A549 treated with dexamethasone at 1 μM for 4 hours (cell line): ENCODE results near the gene NOSIP. TPM values are rescaled to one million over a fixed set of nuclear protein-coding genes. Genes with fewer than 3 reads are reported as not detected.

ENCODE experiments used
- total RNA-seq: library from RNA; stranded (reverse); fragments of 200-300 nt; extraction: Qiagen RNA extraction; gene quantifications from 5 replicates; pipeline ENCODE4 v1.2.3, GENCODE V29; 2022

Gene NOSIP, protein sequence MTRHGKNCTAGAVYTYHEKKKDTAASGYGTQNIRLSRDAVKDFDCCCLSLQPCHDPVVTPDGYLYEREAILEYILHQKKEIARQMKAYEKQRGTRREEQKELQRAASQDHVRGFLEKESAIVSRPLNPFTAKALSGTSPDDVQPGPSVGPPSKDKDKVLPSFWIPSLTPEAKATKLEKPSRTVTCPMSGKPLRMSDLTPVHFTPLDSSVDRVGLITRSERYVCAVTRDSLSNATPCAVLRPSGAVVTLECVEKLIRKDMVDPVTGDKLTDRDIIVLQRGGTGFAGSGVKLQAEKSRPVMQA
- 90.9 to 110 TPM (median 106 TPM) in 5 replicates for total RNA-seq

GRCh38 chr19:49580264-49581006 lies at the start of gene NOSIP:
TSS of gene NOSIP (minus strand) at chr19:49580556. CDS start at chr19:49560691, 19,865 bp downstream.

GRCh38 chr19:49590971-49591730 lies 10.8 kb upstream of the NOSIP start, which contains the start of gene PRR12:
TSS of gene PRR12 (plus strand) at chr19:49591182. CDS start at chr19:49591655, 473 bp downstream.

GRCh38 chr19:49581007-49581508 lies 702 bp upstream of the NOSIP start, which contains the start of gene PRRG2:
TSS of gene PRRG2 (plus strand) at chr19:49581316. CDS start at chr19:49583220, 1,904 bp downstream.

Other genes with a start within 250 kb of the NOSIP start
- gene CD37, start 245.2 kb downstream of the NOSIP start, total RNA-seq, result not detected in 5 replicates
- 14.1 to 19.5 TPM (median 17.1 TPM) in 5 replicates for gene TEAD2, start 218.1 kb downstream of the NOSIP start, total RNA-seq
- gene DKKL1, start 216.7 kb downstream of the NOSIP start, total RNA-seq, result 0.30 to 0.76 TPM (median 0.55 TPM) in 5 replicates
- not detected in 5 replicates for gene KASH5, start 192.3 kb downstream of the NOSIP start, total RNA-seq
- gene PTH2, start 157.1 kb downstream of the NOSIP start, total RNA-seq, result not detected in 5 replicates
- 0.17 to 0.40 TPM (median 0.23 TPM) in 5 replicates for gene GFY, start 155.2 kb downstream of the NOSIP start, total RNA-seq
- gene SLC17A7, start 139.0 kb downstream of the NOSIP start, total RNA-seq, result 0.23 to 0.76 TPM (median 0.57 TPM) in 5 replicates
- 81.5 to 86.8 TPM (median 85.6 TPM) in 5 replicates for gene PIH1D1, start 128.7 kb downstream of the NOSIP start, total RNA-seq
- 13.0 to 27.7 TPM (median 23.9 TPM) in 5 replicates for gene ALDH16A1, start 127.3 kb downstream of the NOSIP start, total RNA-seq
- gene FLT3LG, start 106.3 kb downstream of the NOSIP start, total RNA-seq, result 0.94 to 1.6 TPM (median 1.2 TPM) in 5 replicates
- 3,612 to 4,177 TPM (median 3,742 TPM) in 5 replicates for gene RPL13A, start 92.9 kb downstream of the NOSIP start, total RNA-seq
- gene RPS11, start 84.1 kb downstream of the NOSIP start, total RNA-seq, result 3,652 to 4,941 TPM (median 3,741 TPM) in 5 replicates
- 25.0 to 32.5 TPM (median 28.0 TPM) in 5 replicates for gene FCGRT, start 67.9 kb downstream of the NOSIP start, total RNA-seq
- 1.5 to 3.5 TPM (median 2.6 TPM) in 5 replicates for gene RCN3, start 52.6 kb downstream of the NOSIP start, total RNA-seq
- 0.62 to 0.97 TPM (median 0.64 TPM) in 5 replicates for gene PRRG2, start 760 bp upstream of the NOSIP start, total RNA-seq
- gene PRR12, start 10.6 kb upstream of the NOSIP start, total RNA-seq, result 25.0 to 45.9 TPM (median 44.1 TPM) in 5 replicates
- 105 to 170 TPM (median 157 TPM) in 5 replicates for gene RRAS, start 59.6 kb upstream of the NOSIP start, total RNA-seq
- 39.2 to 76.5 TPM (median 69.9 TPM) in 5 replicates for gene SCAF1, start 61.7 kb upstream of the NOSIP start, total RNA-seq
- gene IRF3, start 85.3 kb upstream of the NOSIP start, total RNA-seq, result 67.8 to 112 TPM (median 100 TPM) in 5 replicates
- gene BCL2L12, start 85.4 kb upstream of the NOSIP start, total RNA-seq, result 56.1 to 64.2 TPM (median 59.7 TPM) in 5 replicates
- 394 to 431 TPM (median 409 TPM) in 5 replicates for gene PRMT1, start 96.7 kb upstream of the NOSIP start, total RNA-seq
- gene ADM5, start 109.0 kb upstream of the NOSIP start, total RNA-seq, result 3.0 to 5.7 TPM (median 5.0 TPM) in 5 replicates
- gene CPT1C, start 110.6 kb upstream of the NOSIP start, total RNA-seq, result 11.3 to 13.2 TPM (median 12.1 TPM) in 5 replicates
- gene TSKS, start 182.8 kb upstream of the NOSIP start, total RNA-seq, result not detected in 5 replicates
- gene AP2A1, start 186.4 kb upstream of the NOSIP start, total RNA-seq, result 38.6 to 62.6 TPM (median 60.1 TPM) in 5 replicates
- 12.7 to 14.1 TPM (median 13.9 TPM) in 5 replicates for gene FUZ, start 232.7 kb upstream of the NOSIP start, total RNA-seq
- gene MED25, start 237.7 kb upstream of the NOSIP start, total RNA-seq, result 41.8 to 70.4 TPM (median 65.8 TPM) in 5 replicates